Adipocyte (in vitro differentiated cells): ENCODE data around the gene KIAA0319L.
A peak's percentile ranks its signal among the peaks of the same experiment; 100 is the strongest.

ENCODE experiments used
- DNase-seq: peaks from one replicate; pipeline ENCODE4 v3.0.0-alpha.2; 2015; ENCODE audit warnings: low read depth
- H3K27me3 ChIP-seq: replicated peaks from 2 replicates; pipeline ENCODE4 v1.7.0; 2013; ENCODE audit warnings: mild to moderate bottlenecking, low read length, moderate library complexity; ENCODE audit not compliant: control insufficient read depth, insufficient read depth
- H3K36me3 ChIP-seq: 2 replicates; pipeline ENCODE4 v1.7.0; 2013; ENCODE audit warnings: low read length, mild to moderate bottlenecking, moderate library complexity; ENCODE audit not compliant: control insufficient read depth, insufficient read depth, severe bottlenecking
- H3K4me1 ChIP-seq: 2 replicates; pipeline ENCODE4 v1.7.0; 2013; ENCODE audit warnings: mild to moderate bottlenecking, low read length, moderate library complexity; ENCODE audit not compliant: control insufficient read depth, insufficient read depth
- H3K4me3 ChIP-seq: 2 replicates; pipeline ENCODE4 v1.7.0; 2013; ENCODE audit warnings: mild to moderate bottlenecking, low read length, moderate library complexity
- H3K9ac ChIP-seq: 2 replicates; pipeline ENCODE4 v1.7.0; 2013; ENCODE audit warnings: mild to moderate bottlenecking, low read length, moderate library complexity
- H3K9me3 ChIP-seq: 2 replicates; pipeline ENCODE4 v1.7.0; 2013; ENCODE audit warnings: mild to moderate bottlenecking, low read length, moderate library complexity; ENCODE audit not compliant: control insufficient read depth

The KIAA0319L gene

DNA sequence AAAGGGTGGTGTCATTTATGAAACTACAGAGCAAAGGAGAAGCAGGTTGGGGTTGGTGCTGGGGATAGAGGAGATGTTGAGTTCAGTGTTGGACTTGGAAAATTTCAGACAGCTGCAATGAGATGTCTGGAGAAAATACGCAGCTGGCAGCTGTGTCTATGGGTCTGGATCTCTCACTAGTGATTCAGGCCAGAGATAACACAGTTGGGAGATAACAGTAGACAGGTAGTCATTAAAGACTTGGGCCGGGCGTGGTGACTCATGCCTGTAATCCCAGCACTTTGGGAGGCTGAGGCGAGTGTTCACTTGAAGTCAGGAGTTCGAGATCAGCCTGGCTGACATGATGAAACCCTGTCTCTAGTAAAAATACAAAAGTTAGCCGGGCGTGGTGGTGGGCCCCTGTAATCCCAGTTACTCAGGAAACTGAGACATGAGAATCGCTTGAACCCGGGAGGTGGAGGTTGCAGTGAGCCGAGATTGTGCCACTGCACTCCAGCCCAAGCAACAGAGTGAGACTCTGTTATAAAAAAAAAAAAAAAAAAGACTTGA is 13.5 kb upstream of the KIAA0319L start:
- H3K9me3 ChIP-seq = no peaks in the 10 kb centered on the region
- DNase-seq = no peak
- no peaks in the 10 kb centered on the region for H3K36me3 ChIP-seq
- H3K4me1 ChIP-seq = peaks cover 7% of the 10 kb centered on the region
- H3K9ac ChIP-seq = no peak overlapping the region
- no peak overlapping the region for H3K4me3 ChIP-seq
- peaks cover 13% of the 10 kb centered on the region for H3K27me3 ChIP-seq

GRCh38 chr1:35569936-35570335 is 12.7 kb upstream of the KIAA0319L start:
- H3K9me3 ChIP-seq = no peaks in the 10 kb centered on the region
- H3K4me1 ChIP-seq = peaks cover 7% of the 10 kb centered on the region
- peaks cover 2% of the 10 kb centered on the region for H3K36me3 ChIP-seq
- no peak overlapping the region for H3K4me3 ChIP-seq
- H3K27me3 ChIP-seq = peaks cover 13% of the 10 kb centered on the region
- H3K9ac ChIP-seq = no peak overlapping the region
- DNase-seq = no peak

GRCh38 chr1:35568975-35569395 is 11.8 kb upstream of the KIAA0319L start:
- peak; percentile 87 for DNase-seq
- H3K4me3 ChIP-seq = no peak overlapping the region
- H3K9ac ChIP-seq = no peak overlapping the region
- H3K36me3 ChIP-seq = peaks cover 9% of the 10 kb centered on the region
- H3K4me1 ChIP-seq = peaks cover 7% of the 10 kb centered on the region
- no peaks in the 10 kb centered on the region for H3K9me3 ChIP-seq
- peaks cover 13% of the 10 kb centered on the region for H3K27me3 ChIP-seq

DNA sequence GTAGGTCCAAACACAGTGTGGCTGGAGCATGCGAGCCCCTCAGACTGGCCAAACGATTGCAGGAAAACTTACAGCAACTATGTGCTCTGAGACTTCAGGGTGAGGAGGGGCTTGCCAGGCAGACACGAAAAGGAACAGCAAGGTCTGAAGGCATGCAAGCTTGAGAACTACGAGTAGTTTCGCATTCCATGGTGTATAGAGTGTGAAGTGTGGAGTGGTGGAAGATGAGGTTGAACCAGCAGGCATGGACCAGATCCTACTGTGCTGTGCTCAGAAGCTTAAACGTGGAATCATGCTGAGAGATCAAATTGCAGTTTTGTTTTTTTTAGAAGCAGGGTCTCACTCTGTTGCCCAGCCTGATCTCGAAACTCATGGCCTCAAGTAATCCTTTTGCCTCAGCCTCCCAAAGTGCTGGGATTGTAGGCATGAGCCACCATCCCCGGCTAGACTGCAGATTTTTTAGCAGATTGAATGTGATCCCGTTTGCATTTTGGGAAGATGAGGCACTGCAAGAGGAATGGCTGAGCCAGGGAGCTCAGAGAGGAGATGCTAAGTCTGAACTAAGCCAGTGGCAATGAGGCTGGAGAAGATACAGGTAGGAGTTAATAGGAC is 10.8 kb upstream of the KIAA0319L start:
- peaks cover 14% of the 10 kb centered on the region for H3K36me3 ChIP-seq
- no peaks in the 10 kb centered on the region for H3K9me3 ChIP-seq

DNA sequence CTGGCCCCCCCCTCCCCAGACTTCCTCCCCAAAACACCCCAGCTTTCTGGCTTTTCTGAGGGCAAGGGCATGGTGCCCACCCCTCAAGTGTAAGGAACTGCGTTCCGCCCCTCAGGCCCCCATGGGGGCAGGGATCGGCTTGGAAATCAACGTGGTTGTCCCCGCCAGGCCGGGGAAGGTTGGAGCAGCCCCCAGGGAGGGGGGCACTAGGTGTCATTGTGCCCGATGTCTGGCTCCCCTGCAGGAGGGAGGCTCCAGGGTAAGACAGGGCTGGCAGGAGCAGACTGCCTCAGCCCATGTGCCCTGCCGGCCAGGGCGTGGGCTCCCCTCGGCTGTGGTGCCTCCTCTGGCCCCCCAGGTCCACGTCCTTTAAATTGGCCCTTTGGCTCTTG is 8.5 kb upstream of the KIAA0319L start:
- Histone ChIP-seq H3K4me1 (peaks cover 7% of the 10 kb centered on the region), H3K4me3 (no peak overlapping the region), H3K27me3 (no peaks in the 10 kb centered on the region), H3K36me3 (peaks cover 32% of the 10 kb centered on the region), H3K9me3 (no peaks in the 10 kb centered on the region), H3K9ac (no peak overlapping the region)
- DNase-seq = no peak

More for the DNA sequence above, 10.8 kb upstream of the KIAA0319L start:
- Histone ChIP-seq H3K4me3 (no peak overlapping the region), H3K4me1 (peaks cover 7% of the 10 kb centered on the region), H3K9ac (no peak overlapping the region), H3K27me3 (peaks cover 13% of the 10 kb centered on the region)
- DNase-seq = no peak

DNA sequence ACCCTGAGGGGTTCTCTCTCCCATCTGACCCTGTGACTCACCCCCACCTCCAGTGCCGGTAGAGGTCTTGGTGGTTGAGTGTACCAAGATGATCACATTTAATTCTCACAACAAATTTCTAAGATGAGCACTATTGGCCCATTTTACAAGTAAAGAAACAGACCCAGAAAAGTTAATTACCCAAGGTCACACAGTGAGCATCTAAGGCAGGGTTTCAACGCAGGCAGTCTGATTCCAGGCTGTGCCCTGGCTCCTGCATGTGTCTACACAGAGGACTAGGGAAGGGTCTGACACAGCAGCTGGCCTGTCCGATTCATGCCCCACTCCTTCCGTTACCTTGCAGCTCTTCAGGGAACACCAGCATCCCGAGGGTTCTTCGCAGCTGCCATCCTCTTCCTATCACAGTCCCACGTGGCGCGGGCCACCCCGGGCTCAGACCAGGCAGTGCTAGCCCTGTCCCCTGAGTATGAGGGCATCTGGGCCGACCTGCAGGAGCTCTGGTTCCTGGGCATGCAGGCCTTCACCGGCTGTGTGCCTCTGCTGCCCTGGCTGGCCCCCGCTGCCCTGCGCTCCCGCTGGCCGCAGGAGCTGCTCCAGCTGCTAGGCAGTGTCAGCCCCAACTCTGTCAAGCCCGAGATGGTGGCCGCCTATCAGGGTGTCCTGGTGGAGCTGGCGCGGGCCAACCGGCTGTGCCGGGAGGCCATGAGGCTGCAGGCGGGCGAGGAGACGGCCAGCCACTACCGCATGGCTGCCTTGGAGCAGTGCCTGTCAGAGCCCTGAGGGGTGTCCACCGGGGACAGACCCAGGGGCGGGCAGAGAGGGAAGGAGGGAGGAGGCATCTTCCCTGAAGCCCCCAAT is 7.9 kb upstream of the KIAA0319L start:
- no peak overlapping the region for H3K4me3 ChIP-seq
- peaks cover 5% of the 10 kb centered on the region for H3K4me1 ChIP-seq
- no peak overlapping the region for H3K9ac ChIP-seq
- H3K9me3 ChIP-seq = no peaks in the 10 kb centered on the region
- peaks cover 32% of the 10 kb centered on the region for H3K36me3 ChIP-seq
- DNase-seq = no peak
- no peaks in the 10 kb centered on the region for H3K27me3 ChIP-seq

DNA sequence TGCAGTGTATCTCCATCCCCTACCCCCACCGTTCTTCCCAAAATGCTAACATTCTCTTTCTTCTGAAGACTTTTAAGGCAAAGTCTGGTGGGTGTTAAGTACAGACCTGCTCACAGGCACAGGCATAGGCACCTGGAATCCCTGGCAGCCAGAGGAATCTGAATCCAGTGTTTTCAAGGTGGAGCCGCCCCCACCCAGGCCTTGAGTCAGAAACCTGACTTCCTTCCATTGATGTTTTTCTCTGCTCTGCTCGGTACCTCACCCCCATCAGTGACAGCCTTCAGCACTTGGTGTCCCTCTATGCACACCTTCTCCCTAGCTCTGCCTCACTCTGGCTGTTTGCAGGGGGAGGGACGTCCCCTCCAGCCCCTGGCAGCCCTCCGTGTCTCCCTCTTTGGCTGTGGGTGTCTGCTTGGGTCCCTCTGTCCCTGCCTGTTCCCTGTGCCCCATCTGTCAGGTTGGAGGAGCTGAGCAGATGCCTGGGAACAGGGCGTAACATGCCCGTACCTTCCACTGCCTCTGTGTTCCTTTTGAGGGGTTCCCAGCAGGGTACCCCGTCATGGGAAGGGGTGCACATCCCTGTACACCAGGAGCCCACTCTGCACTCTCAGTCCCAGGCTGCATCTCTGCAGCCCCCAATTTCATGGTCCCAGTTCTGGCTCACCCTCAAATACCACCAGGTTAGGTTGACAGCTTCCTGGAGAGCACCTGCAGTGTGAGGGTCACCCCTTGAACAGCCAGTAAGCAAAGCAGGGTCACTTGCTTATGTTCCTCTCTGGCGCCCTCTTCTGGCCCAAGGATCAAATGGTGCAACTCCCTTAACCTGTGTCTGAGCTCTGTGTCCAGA is 7.1 kb upstream of the KIAA0319L start:
- Histone ChIP-seq H3K4me1 (no peaks in the 10 kb centered on the region), H3K27me3 (no peaks in the 10 kb centered on the region), H3K9me3 (no peaks in the 10 kb centered on the region), H3K36me3 (peaks cover 32% of the 10 kb centered on the region), H3K4me3 (no peak overlapping the region), H3K9ac (no peak overlapping the region)
- DNase-seq = peak; percentile 90

DNA sequence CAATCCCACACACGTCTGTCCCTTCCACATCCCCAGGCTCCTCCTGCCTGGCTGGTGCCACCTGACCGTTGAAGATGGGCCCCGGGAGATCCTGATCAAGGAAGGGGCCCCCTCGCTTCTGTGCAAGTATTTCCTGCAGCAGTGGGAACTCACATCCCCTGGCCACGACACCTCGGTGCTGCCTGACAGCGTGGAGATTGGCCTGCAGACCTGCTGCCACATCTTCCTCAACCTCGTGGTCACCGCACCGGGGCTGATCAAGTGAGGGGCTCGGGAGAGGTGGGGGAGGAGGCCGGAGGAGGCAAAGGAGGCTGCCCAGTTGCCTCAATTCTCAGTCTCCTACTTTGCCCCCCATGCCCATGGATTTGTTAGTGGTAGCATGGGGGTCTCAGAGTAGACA is 6.0 kb upstream of the KIAA0319L start:
- Histone ChIP-seq H3K36me3 (peaks cover 32% of the 10 kb centered on the region), H3K9ac (no peak overlapping the region), H3K27me3 (no peaks in the 10 kb centered on the region), H3K9me3 (no peaks in the 10 kb centered on the region), H3K4me3 (no peak overlapping the region), H3K4me1 (peaks cover 4% of the 10 kb centered on the region)
- no peak for DNase-seq

- peaks cover 32% of the 10 kb centered on the region for H3K36me3 ChIP-seq
- no peak overlapping the region for H3K4me3 ChIP-seq
- no peaks in the 10 kb centered on the region for H3K9me3 ChIP-seq
- no peaks in the 10 kb centered on the region for H3K27me3 ChIP-seq
- H3K9ac ChIP-seq = no peak overlapping the region
- DNase-seq = no peak
- peaks cover 4% of the 10 kb centered on the region for H3K4me1 ChIP-seq
These were observed 4.9 kb upstream of the KIAA0319L start for GRCh38 chr1:35561972-35562680.

- H3K27me3 ChIP-seq = no peaks in the 10 kb centered on the region
- no peak overlapping the region for H3K9ac ChIP-seq
- no peak overlapping the region for H3K4me3 ChIP-seq
- H3K4me1 ChIP-seq = peaks cover 6% of the 10 kb centered on the region
- no peak for DNase-seq
- peaks cover 32% of the 10 kb centered on the region for H3K36me3 ChIP-seq
- no peaks in the 10 kb centered on the region for H3K9me3 ChIP-seq
These were observed 4.2 kb upstream of the KIAA0319L start for GRCh38 chr1:35561297-35561971.
